ENCODE results near the gene SRD5A3. TPM values are rescaled to one million over a fixed set of nuclear protein-coding genes. Genes with fewer than 3 reads are reported as not detected.

Gene SRD5A3
- total and polyA plus RNA-seq, 10 of the 15 experiments (the other 5 are each of a cell fraction or from before 2014, with no cell fraction given) = 1.6 to 20.4 (median 6.1) TPM

- peak overlapping the region; percentile 62; the same call in 1 of the 2 replicates for H3K4me2 ChIP-seq (ENCODE audit: control insufficient read depth, insufficient read depth)
- no peak for FAIRE-seq
- no peaks in the 10 kb centered on the region for H3K36me3 ChIP-seq (ENCODE audit: control insufficient read depth in 2 of 2, insufficient read depth in 2 of 2, low read length in 1 of 2)
- intact Hi-C loops (cut with micrococcal nuclease; ENCODE audit: unreplicated experiment) (loop anchor here (2.0 kb wide), 1 partner anchor 63 kb away; no protein-coding TSS in a partner anchor), in situ Hi-C loops (cut with MboI) (no loop called here)
- no peaks in the 10 kb centered on the region for H3K27me3 ChIP-seq (replicated peaks in 1 of 2; ENCODE audit: control insufficient read depth in 2 of 2, insufficient read depth in 2 of 2, low read length in 1 of 2)
- RAD21 ChIA-PET (ENCODE audit: unreplicated experiment) = no interaction called here
- H3K9me3 ChIP-seq (replicated peaks; ENCODE audit: control insufficient read depth, insufficient read depth, low read length) = no peaks in the 10 kb centered on the region
- no peaks in the 10 kb centered on the region for H4K20me1 ChIP-seq (ENCODE audit: control insufficient read depth, insufficient read depth)
- DNase-seq (ENCODE audit: low read depth, low spot score) = no peak
- BruUV-seq (replicated peaks) = no TSS peak
- H3K4me3 ChIP-seq = no peak overlapping the region
- WGBS (ENCODE audit: insufficient coverage, insufficient replicate concordance, low lambda C conversion rate, missing lambda C conversion rate) = 100% methylated on average over 2 of the region's 2 CpGs
- CTCF ChIA-PET = interaction anchor here (2.3 kb wide), 1 partner anchor 13 kb away, joined by 8 read pairs; the partner anchor contains the start of gene SRD5A3
- H3K4me1 ChIP-seq (ENCODE audit: control insufficient read depth, insufficient read depth, low read length) = peaks cover 11% of the 10 kb centered on the region; the same call in 1 of the 2 replicates
- no peak overlapping the region for H2AFZ ChIP-seq (ENCODE audit: control insufficient read depth, low read depth, low read length)
- H3K9ac ChIP-seq (ENCODE audit: control insufficient read depth, insufficient read depth, low read length) = no peak overlapping the region
- H3K79me2 ChIP-seq (ENCODE audit: control insufficient read depth, insufficient read depth, low read length) = no peaks in the 10 kb centered on the region
- no peak for ATAC-seq
- POLR2A ChIA-PET = no interaction called here
- SMC1A ChIA-PET (ENCODE audit: uncharacterized antibody, unreplicated experiment) = interaction anchor here (0.6 kb wide), 1 partner anchor 476 kb away, joined by 3 read pairs; no protein-coding TSS in a partner anchor
- no peak overlapping the region for H3K27ac ChIP-seq (ENCODE audit: control insufficient read depth, insufficient read depth)
- TF ChIP-seq CUX1 (IDR thresholded peaks at IDR 0.05; ENCODE audit: insufficient replicate concordance, low read depth, low read length) (no peak), RB1 (IDR thresholded peaks at IDR 0.05; ENCODE audit: borderline replicate concordance) (no peak), BMI1 (IDR thresholded peaks at IDR 0.05; ENCODE audit: borderline replicate concordance) (no peak), ATF2 (IDR thresholded peaks at IDR 0.05; ENCODE audit: low read length) (no peak), IRF4 (IDR thresholded peaks at IDR 0.05; ENCODE audit: low read depth, low read length) (no peak), ATF7 (IDR thresholded peaks at IDR 0.05; ENCODE audit: low read depth) (no peak), IRF3 (IDR thresholded peaks at IDR 0.05) (no peak), KLF5 (IDR thresholded peaks at IDR 0.05; ENCODE audit: partially characterized antibody) (no peak), RELB (IDR thresholded peaks at IDR 0.05; ENCODE audit: low read depth) (no peak), USF2 (IDR thresholded peaks at IDR 0.05; ENCODE audit: borderline replicate concordance, low read depth, low read length) (no peak), CHD4 (IDR thresholded peaks at IDR 0.05) (no peak), SMAD1 (IDR thresholded peaks at IDR 0.05; ENCODE audit: low read depth, partially characterized antibody) (no peak), POLR2A (IDR thresholded peaks at IDR 0.05; ENCODE audit: low read depth, low read length) (no peak)
These were observed 12.2 kb downstream of the SRD5A3 start for GRCh38 chr4:55358246-55358645.

Data from GM12878 (cell line).